KMS-11 (cell line): ENCODE measurements around the gene UMPS.

ENCODE experiments used
- H2AFZ ChIP-seq: fragments of 200-600 bp; sonication (generic); 2 replicates; pipeline ENCODE4 v1.6.1; 2016; ENCODE audit warnings: antibody characterized with exemption, mixed run types, low read depth
- H3K27ac ChIP-seq: fragments of 200-600 bp; sonication (generic); 2 replicates; pipeline ENCODE4 v1.6.1; 2016; ENCODE audit warnings: mild to moderate bottlenecking, mixed run types
- H3K27me3 ChIP-seq: fragments of 200-600 bp; sonication (generic); 2 replicates; pipeline ENCODE4 v1.6.1; 2017; ENCODE audit warnings: mild to moderate bottlenecking, low read depth, mixed run types, moderate library complexity; ENCODE audit not compliant: insufficient read depth
- H3K36me3 ChIP-seq: fragments of 200-600 bp; sonication (generic); 2 replicates; pipeline ENCODE4 v1.6.1; 2017; ENCODE audit warnings: mild to moderate bottlenecking, mixed run types; ENCODE audit not compliant: insufficient read depth
- H3K4me1 ChIP-seq: fragments of 200-600 bp; sonication (generic); 2 replicates; pipeline ENCODE4 v1.6.1; 2016; ENCODE audit warnings: mild to moderate bottlenecking, low read depth, mixed run types; ENCODE audit not compliant: poor library complexity, severe bottlenecking
- H3K4me2 ChIP-seq: fragments of 200-600 bp; sonication (generic); 2 replicates; pipeline ENCODE4 v1.7.0; 2016; ENCODE audit warnings: mild to moderate bottlenecking, mixed run types
- H3K4me3 ChIP-seq: fragments of 200-600 bp; sonication (generic); IDR thresholded peaks from 2 replicates; pipeline ENCODE4 v1.6.1; 2017; ENCODE audit warnings: low read depth, low read length, mixed read lengths; ENCODE audit not compliant: insufficient read depth
- H3K79me2 ChIP-seq: fragments of 200-600 bp; sonication (generic); 2 replicates; pipeline ENCODE4 v1.6.1; 2016; ENCODE audit warnings: low read depth, mixed run types; ENCODE audit not compliant: insufficient read depth
- H3K9ac ChIP-seq: fragments of 200-600 bp; sonication (generic); 2 replicates; pipeline ENCODE4 v1.6.1; 2016; ENCODE audit warnings: mild to moderate bottlenecking, mixed run types
- H4K20me1 ChIP-seq: fragments of 200-600 bp; sonication (generic); 2 replicates; pipeline ENCODE4 v1.6.1; 2016; ENCODE audit warnings: mild to moderate bottlenecking, mixed run types; ENCODE audit not compliant: insufficient read depth
- TF ChIP-seq, protein P1 (sequence below): fragments of 200-600 bp; sonication (generic); conservative IDR thresholded peaks from 2 replicates; pipeline ENCODE4 v1.6.1; 2017; ENCODE audit warnings: low read depth, mild to moderate bottlenecking, antibody characterized with exemption, low read length, moderate library complexity, mixed read lengths

UMPS gene

DNA sequence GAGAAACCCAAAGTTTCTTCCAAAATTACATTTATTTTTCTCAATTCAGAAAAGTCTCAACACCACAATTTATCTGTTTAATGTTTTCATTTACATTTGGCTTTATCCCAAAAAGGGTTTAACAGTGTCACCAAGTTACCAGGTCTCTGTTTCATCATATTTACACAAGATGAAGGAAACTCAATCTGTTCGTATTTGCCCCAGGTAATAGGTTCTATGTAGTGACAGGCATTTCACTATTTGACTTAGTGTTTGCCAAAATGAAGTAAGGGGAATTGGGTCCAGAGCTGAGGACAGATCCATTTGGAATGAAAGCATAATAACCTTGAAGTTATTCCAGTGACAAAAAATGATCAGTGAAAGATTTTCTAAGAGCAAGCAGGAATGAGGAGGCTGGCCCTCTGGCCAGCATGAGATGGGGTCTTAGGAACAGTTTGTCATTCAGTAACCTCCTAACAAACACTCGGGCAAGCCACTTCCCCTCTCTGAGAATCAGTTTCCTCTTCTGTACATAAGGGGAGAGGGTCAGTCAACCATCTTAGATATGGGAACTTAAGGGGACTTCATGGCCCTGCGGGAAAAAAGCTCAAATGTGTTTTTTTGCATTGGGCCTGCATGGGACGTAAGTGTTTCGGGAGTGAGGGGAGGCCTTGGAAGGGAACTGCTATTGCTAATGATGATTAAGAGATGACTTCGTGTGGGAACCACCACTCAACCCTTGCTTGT, 31.8 kb downstream of the UMPS start:
- H3K27ac ChIP-seq, result no peak overlapping the region; the same call in 1 of the 2 replicates
- 0 out of 2 replicates have a peak overlapping the region, but pooled peaks have one; percentile 46 for H3K4me2 ChIP-seq
- H3K9ac ChIP-seq, result no peak overlapping the region
- no peak overlapping the region for H2AFZ ChIP-seq
- H4K20me1 ChIP-seq, result no peaks in the 10 kb centered on the region
- no peaks in the 10 kb centered on the region; the same call in 1 of the 2 replicates for H3K36me3 ChIP-seq
- no peaks in the 10 kb centered on the region for H3K79me2 ChIP-seq
- H3K4me3 ChIP-seq, result no peak overlapping the region
- peaks cover 46% of the 10 kb centered on the region for H3K4me1 ChIP-seq
- H3K27me3 ChIP-seq, result no peaks in the 10 kb centered on the region
- TF ChIP-seq, protein P1, sequence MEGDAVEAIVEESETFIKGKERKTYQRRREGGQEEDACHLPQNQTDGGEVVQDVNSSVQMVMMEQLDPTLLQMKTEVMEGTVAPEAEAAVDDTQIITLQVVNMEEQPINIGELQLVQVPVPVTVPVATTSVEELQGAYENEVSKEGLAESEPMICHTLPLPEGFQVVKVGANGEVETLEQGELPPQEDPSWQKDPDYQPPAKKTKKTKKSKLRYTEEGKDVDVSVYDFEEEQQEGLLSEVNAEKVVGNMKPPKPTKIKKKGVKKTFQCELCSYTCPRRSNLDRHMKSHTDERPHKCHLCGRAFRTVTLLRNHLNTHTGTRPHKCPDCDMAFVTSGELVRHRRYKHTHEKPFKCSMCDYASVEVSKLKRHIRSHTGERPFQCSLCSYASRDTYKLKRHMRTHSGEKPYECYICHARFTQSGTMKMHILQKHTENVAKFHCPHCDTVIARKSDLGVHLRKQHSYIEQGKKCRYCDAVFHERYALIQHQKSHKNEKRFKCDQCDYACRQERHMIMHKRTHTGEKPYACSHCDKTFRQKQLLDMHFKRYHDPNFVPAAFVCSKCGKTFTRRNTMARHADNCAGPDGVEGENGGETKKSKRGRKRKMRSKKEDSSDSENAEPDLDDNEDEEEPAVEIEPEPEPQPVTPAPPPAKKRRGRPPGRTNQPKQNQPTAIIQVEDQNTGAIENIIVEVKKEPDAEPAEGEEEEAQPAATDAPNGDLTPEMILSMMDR, result no peak

DNA sequence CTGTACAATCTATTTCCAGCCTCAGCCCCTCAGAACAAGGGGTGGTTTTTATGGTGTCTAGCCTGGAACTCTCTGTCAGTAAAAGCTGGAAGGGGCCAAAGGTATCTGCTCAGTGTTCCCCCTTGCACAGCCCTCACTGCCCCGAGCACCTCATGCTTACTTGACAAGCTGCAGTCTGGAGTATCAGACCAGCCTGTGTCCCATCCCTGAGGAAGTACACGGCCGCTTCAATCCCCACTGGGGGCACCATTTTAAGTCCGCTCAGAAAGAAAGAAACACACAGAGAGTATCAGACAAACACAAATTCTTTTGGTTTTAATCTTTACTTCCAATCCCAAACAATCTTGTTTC, 32.4 kb downstream of the UMPS start:
- H4K20me1 ChIP-seq, result no peaks in the 10 kb centered on the region
- no peak overlapping the region for H3K27ac ChIP-seq
- no peaks in the 10 kb centered on the region for H3K27me3 ChIP-seq
- H2AFZ ChIP-seq, result no peak overlapping the region
- H3K4me3 ChIP-seq, result no peak overlapping the region
- TF ChIP-seq, protein P1, result no peak
- H3K9ac ChIP-seq, result no peak overlapping the region
- H3K36me3 ChIP-seq, result no peaks in the 10 kb centered on the region; the same call in 1 of the 2 replicates
- H3K4me1 ChIP-seq, result peaks cover 46% of the 10 kb centered on the region
- no peak overlapping the region for H3K4me2 ChIP-seq
- H3K79me2 ChIP-seq, result no peaks in the 10 kb centered on the region

DNA sequence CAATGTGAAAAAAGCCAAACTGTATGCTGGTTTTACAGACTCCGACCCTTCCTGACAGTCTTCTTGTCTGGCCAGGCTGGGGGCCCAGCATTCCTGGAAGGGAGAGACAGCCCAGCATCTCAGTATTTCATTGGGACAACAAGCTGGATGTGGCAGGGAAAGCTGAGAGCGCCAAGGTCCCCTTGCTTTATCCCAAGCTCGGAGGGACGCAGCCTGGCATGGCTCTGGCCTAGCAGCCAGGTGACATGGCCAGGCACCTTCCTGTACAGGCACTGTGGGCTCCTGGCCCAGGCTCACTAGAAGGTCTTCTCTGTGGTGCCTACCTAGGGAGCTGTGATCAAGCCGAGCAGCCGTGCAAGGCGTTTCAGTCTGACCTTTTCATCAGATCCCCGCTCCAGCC, 33.0 kb downstream of the UMPS start:
- H3K27ac ChIP-seq, result no peak overlapping the region
- H3K4me3 ChIP-seq, result no peak overlapping the region
- no peaks in the 10 kb centered on the region for H3K79me2 ChIP-seq
- H2AFZ ChIP-seq, result no peak overlapping the region
- no peaks in the 10 kb centered on the region for H4K20me1 ChIP-seq
- peaks cover 46% of the 10 kb centered on the region for H3K4me1 ChIP-seq
- H3K27me3 ChIP-seq, result no peaks in the 10 kb centered on the region
- no peaks in the 10 kb centered on the region; the same call in 1 of the 2 replicates for H3K36me3 ChIP-seq
- no peak overlapping the region for H3K4me2 ChIP-seq
- TF ChIP-seq, protein P1, result no peak
- H3K9ac ChIP-seq, result no peak overlapping the region

DNA sequence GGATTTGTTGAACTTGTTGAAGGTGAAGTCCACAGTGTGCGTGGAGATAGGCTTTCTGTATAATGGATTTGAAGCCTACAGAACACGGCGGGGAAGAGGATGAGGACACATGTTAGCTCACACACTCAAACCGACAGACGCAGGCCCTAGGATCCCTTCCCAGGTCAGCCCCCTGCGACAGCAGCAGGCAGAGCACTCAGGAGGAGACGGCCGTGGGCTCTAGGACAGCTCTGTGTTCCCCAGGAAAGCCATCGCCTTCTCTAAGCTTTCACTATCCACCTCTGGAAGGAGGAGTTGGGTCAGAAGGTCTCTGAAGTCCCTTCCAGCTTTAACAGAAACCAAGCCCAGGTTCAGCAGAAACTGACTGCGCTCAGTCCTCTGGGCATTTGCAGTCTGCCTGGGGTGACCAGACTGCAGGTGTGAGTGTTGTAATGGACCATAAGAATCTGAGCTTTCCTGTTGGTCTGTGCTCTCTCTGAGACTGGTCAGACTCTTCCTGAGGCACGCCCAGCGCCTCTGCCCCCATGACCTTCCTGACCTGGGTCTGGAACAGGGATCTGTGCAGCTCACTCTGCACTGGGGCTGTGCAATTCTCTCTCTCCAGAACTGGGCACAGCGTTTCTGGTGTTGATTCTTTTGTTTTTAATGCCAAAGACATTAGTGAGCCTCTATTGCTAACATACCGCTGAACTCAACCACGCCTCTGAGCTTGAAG, 33.5 kb downstream of the UMPS start:
- Histone ChIP-seq H3K36me3 (no peaks in the 10 kb centered on the region; the same call in 1 of the 2 replicates), H2AFZ (no peak overlapping the region), H3K4me2 (no peak overlapping the region), H4K20me1 (no peaks in the 10 kb centered on the region), H3K9ac (no peak overlapping the region), H3K4me3 (no peak overlapping the region), H3K27me3 (no peaks in the 10 kb centered on the region), H3K4me1 (peaks cover 52% of the 10 kb centered on the region), H3K79me2 (no peaks in the 10 kb centered on the region), H3K27ac (no peak overlapping the region)
- TF ChIP-seq, protein P1, result no peak
